A549 treated with AZD9567 at 1 μM for 4 hours (cell line): ENCODE data around the gene TRAPPC13. TPM values are rescaled to one million over a fixed set of nuclear protein-coding genes. Genes with fewer than 3 reads are reported as not detected.

Experiments used
- total RNA-seq: library from RNA; stranded (reverse); fragments of 200-300 nt; extraction: Qiagen RNA extraction; gene quantifications from 5 replicates; pipeline ENCODE4 v1.2.3, GENCODE V29; 2022; ENCODE audit not compliant: insufficient read depth

The TRAPPC13 gene, protein sequence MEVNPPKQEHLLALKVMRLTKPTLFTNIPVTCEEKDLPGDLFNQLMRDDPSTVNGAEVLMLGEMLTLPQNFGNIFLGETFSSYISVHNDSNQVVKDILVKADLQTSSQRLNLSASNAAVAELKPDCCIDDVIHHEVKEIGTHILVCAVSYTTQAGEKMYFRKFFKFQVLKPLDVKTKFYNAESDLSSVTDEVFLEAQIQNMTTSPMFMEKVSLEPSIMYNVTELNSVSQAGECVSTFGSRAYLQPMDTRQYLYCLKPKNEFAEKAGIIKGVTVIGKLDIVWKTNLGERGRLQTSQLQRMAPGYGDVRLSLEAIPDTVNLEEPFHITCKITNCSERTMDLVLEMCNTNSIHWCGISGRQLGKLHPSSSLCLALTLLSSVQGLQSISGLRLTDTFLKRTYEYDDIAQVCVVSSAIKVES
- total RNA-seq: 10.1 to 17.6 TPM (median 13.0 TPM) in 5 replicates

DNA sequence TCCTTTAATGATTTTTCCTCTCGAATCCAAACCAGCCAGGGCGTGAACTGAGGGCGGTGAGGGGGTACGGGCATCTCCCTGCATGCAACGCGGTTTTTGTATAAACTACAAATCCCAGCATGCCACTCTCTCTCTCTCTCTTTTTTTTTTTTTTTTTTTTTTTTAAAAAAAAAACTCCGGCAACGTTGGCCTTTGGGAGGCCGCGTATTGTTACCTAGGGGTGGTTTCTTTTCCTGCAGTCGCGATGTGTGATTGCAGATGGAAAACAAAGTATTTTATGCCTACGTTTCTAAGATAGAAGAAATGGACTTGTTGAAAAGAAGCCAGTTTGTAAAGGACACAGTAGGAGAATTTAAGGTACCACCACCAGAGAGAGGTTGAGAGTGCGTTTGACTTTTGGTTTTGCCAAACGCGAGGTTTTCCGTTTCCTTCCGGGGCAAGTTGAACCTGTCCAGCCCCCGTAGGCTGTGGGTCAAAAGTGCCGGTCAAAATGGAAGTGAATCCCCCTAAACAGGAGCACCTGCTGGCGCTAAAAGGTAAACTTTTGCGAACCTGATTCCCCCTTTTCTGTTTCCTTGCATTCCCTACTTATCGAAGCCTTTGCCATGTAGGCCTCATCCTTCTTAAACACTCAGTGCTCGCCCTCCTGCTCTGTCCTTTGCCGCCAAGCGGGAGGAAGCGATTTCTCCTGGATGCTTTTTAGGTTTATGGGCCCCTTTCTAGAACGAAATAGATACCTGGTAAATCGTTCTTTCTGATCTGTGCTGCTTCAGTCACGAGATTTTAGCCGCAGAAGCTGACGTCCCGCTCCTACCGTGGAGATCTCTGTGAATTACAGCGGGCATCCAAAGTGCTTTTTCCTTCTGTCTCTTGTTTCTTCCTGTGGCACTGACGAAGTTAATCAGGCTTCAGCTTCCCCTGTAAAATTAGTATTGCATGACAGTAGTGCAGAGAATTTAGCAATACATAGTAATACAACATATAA lies at the start of gene TRAPPC13, which contains the start of gene SHLD3:
Gene TRAPPC13 (plus strand): TSS at position 457 of the 985 bp plus-strand sequence. CDS start 34 bp downstream, at position 491.
Gene SHLD3 (plus strand): TSS at position 457 of the 985 bp plus-strand sequence. CDS start 4,561 bp downstream, outside the sequence.

DNA sequence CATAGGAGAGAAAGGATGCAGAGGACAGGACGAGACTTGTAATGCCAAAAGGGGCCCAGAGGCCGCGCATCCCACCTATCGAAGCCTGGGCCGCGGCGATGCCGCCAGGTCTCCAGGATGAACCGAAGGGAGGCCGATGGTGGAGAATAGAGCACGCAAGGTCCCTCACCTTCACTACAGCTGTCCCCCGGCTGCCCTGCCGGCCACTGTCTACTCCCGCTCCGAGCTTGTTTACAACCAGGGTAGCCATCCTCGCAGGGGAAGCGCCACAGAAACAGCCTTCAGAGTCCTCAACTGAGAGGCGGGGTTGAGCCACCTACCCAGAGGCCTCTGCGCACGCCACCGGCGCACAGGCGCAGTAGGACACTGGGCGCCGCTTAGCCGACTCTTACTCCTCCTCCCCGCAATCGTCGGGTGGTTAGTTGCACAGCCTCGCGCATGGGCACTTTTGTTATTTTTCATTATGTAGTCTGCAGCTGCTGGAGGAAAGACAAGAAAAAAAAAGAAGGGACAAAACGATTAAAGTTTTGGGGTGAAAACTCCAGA lies 729 bp upstream of the TRAPPC13 start, which contains the start of gene TRIM23:
Gene TRIM23 (minus strand): TSS at position 309 of the 546 bp plus-strand sequence. CDS start 59 bp downstream, at position 250.

Other genes with a start within 250 kb of the TRAPPC13 start
- gene ADAMTS6, start 143.1 kb upstream of the TRAPPC13 start, total RNA-seq: 0.02 to 0.03 TPM (median 0.02 TPM) in 3 of 5 replicates, not detected in the others
- 28.2 to 31.2 TPM (median 29.7 TPM) in 5 replicates for gene CENPK, start 61.9 kb upstream of the TRAPPC13 start, total RNA-seq
- gene PPWD1, start 61.7 kb upstream of the TRAPPC13 start, total RNA-seq: 16.0 to 33.7 TPM (median 16.3 TPM) in 5 replicates
- gene TRIM23, start 694 bp upstream of the TRAPPC13 start, total RNA-seq: 6.5 to 9.1 TPM (median 7.9 TPM) in 5 replicates
- 1.9 to 3.0 TPM (median 2.0 TPM) in 5 replicates for gene SHLD3, start within 50 bp of the TRAPPC13 start, total RNA-seq
- gene SGTB, start 97.1 kb downstream of the TRAPPC13 start, total RNA-seq: 5.5 to 8.2 TPM (median 7.2 TPM) in 5 replicates
- 50.5 to 74.7 TPM (median 61.2 TPM) in 5 replicates for gene NLN, start 97.2 kb downstream of the TRAPPC13 start, total RNA-seq